Astrocyte of the spinal cord (primary cell): ENCODE results near the gene FBRSL1.
"Not testable (repeated sequence)": the region's sequence is repeated elsewhere in the genome, so short reads cannot be mapped to it uniquely, and the experiment has no call there.

ENCODE experiments used
- DNase-seq: peaks from one replicate; pipeline ENCODE4 v3.0.0; 2011; ENCODE audit warnings: low read depth, low spot score
- H3K4me3 ChIP-seq: 2 replicates; pipeline ENCODE4 v1.5.1; 2011; ENCODE audit warnings: low read depth, mild to moderate bottlenecking, low read length, moderate library complexity
- CTCF ChIP-seq: IDR thresholded peaks from 2 replicates; pipeline ENCODE4 v1.5.1; 2012; ENCODE audit warnings: low read depth, mild to moderate bottlenecking, low read length, inconsistent platforms
- in situ Hi-C: cut with HindIII; loops from 2 replicates; pipeline ENCODE4 v1.10.0; 2017; ENCODE audit warnings: low sequenced_read_pairs

FBRSL1 gene

GRCh38 chr12:132472386-132472785, 17.6 kb upstream of the FBRSL1 start:
- DNase-seq, result no peak
- no peak overlapping the region for H3K4me3 ChIP-seq
- TF ChIP-seq CTCF, result no peak
- in situ Hi-C loops, result no loop called here

- in situ Hi-C loops, result no loop called here
- H3K4me3 ChIP-seq, result peak overlapping the region; percentile 25
- no peak for DNase-seq
- TF ChIP-seq CTCF, result no peak
Measured at GRCh38 chr12:132474237-132474741, 15.7 kb upstream of the FBRSL1 start.

GRCh38 chr12:132474799-132475303, 15.1 kb upstream of the FBRSL1 start:
- H3K4me3 ChIP-seq, DNase-seq, in situ Hi-C loops: not testable (repeated sequence)

- no peak overlapping the region for H3K4me3 ChIP-seq
- TF ChIP-seq CTCF, result no peak
- in situ Hi-C loops, result no loop called here
- DNase-seq, result no peak
Measured at GRCh38 chr12:132475304-132476037, 14.5 kb upstream of the FBRSL1 start.

GRCh38 chr12:132476038-132476414, 13.9 kb upstream of the FBRSL1 start:
- no peak for TF ChIP-seq CTCF
- no peak for DNase-seq
- no peak overlapping the region for H3K4me3 ChIP-seq
- in situ Hi-C loops, result no loop called here

GRCh38 chr12:132476421-132476820, 13.5 kb upstream of the FBRSL1 start:
- H3K4me3 ChIP-seq, result no peak overlapping the region
- no peak for TF ChIP-seq CTCF
- in situ Hi-C loops, result no loop called here
- DNase-seq, result no peak

- no peak overlapping the region for H3K4me3 ChIP-seq
- TF ChIP-seq CTCF, result no peak
- in situ Hi-C loops, result no loop called here
- no peak for DNase-seq
Measured at GRCh38 chr12:132477017-132477702, 12.8 kb upstream of the FBRSL1 start.
